T-helper 17 cell (primary cell): Measurements from ENCODE around the gene P4HB. TPM values are rescaled to one million over a fixed set of nuclear protein-coding genes. Genes with fewer than 3 reads are reported as not detected.

ENCODE experiments used
- ATAC-seq: fragments of 150-1000 bp; cut with Tn5 transposase; 2 replicates; pipeline ENCODE4 v1.10.0; 2021; ENCODE audit warnings: mild to moderate bottlenecking, moderate library complexity
- DNase-seq, 3 donors: peaks; one replicate each; pipeline versions ENCODE4 v3.0.0 to v3.0.0-alpha.2; 2020 to 2021
- H3K9me3 ChIP-seq: one replicate; pipeline ENCODE4 v1.7.0; 2013; ENCODE audit warnings: low read length, mild to moderate bottlenecking; ENCODE audit not compliant: control insufficient read depth, poor library complexity, severe bottlenecking
- H3K27ac Mint-ChIP-seq: one replicate; pipeline ENCODE4 v1.8.0; 2022; ENCODE audit warnings: mild to moderate bottlenecking, moderate library complexity, mixed read lengths
- H3K27me3 Mint-ChIP-seq: one replicate; pipeline ENCODE4 v1.8.0; 2022; ENCODE audit warnings: mixed read lengths
- H3K36me3 Mint-ChIP-seq: one replicate; pipeline ENCODE4 v1.8.0; 2022; ENCODE audit warnings: low read depth, mixed read lengths
- H3K4me1 Mint-ChIP-seq: one replicate; pipeline ENCODE4 v1.8.0; 2022; ENCODE audit warnings: mild to moderate bottlenecking, mixed read lengths
- H3K4me3 Mint-ChIP-seq: one replicate; pipeline ENCODE4 v1.8.0; 2022; ENCODE audit warnings: mild to moderate bottlenecking, moderate library complexity, mixed read lengths
- total RNA-seq, 4 donors: library from RNA in 2 of 4; stranded (reverse) in 2 of 4; gene quantifications; one replicate each; pipeline ENCODE4 v1.2.3 and lab custom pipeline; 2022 to 2026

P4HB gene
- total RNA-seq, 2 donors from 2014 or later = 281 to 320 TPM

GRCh38 chr17:81902023-81902652 lies 41.8 kb upstream of the P4HB start, which contains the start of gene NPB:
NPB (plus strand) TSS chr17:81902238; CDS start chr17:81902278, 40 bp downstream.
- no peak within 1 kb of the TSS for H3K27ac Mint-ChIP-seq
- no peaks in the 10 kb centered on the region for H3K9me3 ChIP-seq
- H3K36me3 Mint-ChIP-seq = peaks cover 3% of the 10 kb centered on the region
- peaks cover 4% of the 10 kb centered on the region for H3K4me1 Mint-ChIP-seq
- H3K27me3 Mint-ChIP-seq = peaks cover 19% of the 10 kb centered on the region
- DNase-seq (no peak), ATAC-seq (peak; percentile 64)
- H3K4me3 Mint-ChIP-seq = peak within 1 kb of the TSS; percentile 64

- no peak for DNase-seq
- no peak overlapping the region for H3K27ac Mint-ChIP-seq
- H3K4me1 Mint-ChIP-seq = peaks cover 4% of the 10 kb centered on the region
- H3K9me3 ChIP-seq = no peaks in the 10 kb centered on the region
- peaks cover 3% of the 10 kb centered on the region for H3K36me3 Mint-ChIP-seq
- H3K4me3 Mint-ChIP-seq = peak overlapping the region; percentile 64
- ATAC-seq = peak; percentile 15
- H3K27me3 Mint-ChIP-seq = peaks cover 19% of the 10 kb centered on the region
Measured at GRCh38 chr17:81901167-81902022, 41.1 kb upstream of the P4HB start.

- no peak overlapping the region for H3K4me3 Mint-ChIP-seq
- no peaks in the 10 kb centered on the region for H3K9me3 ChIP-seq
- peaks cover 4% of the 10 kb centered on the region for H3K4me1 Mint-ChIP-seq
- DNase-seq = no peak
- no peak overlapping the region for H3K27ac Mint-ChIP-seq
- peaks cover 3% of the 10 kb centered on the region for H3K36me3 Mint-ChIP-seq
- peaks cover 19% of the 10 kb centered on the region for H3K27me3 Mint-ChIP-seq
- ATAC-seq = no peak
Measured at GRCh38 chr17:81900181-81900820, 40.0 kb upstream of the P4HB start.

GRCh38 chr17:81899514-81900166 lies 39.3 kb upstream of the P4HB start:
- no peaks in the 10 kb centered on the region for H3K9me3 ChIP-seq
- peaks cover 3% of the 10 kb centered on the region for H3K36me3 Mint-ChIP-seq
- no peak for ATAC-seq

GRCh38 chr17:81898885-81899284 lies 38.5 kb upstream of the P4HB start:
- Mint-ChIP-seq H3K4me1 (peaks cover 4% of the 10 kb centered on the region), H3K27me3 (peaks cover 19% of the 10 kb centered on the region), H3K4me3 (no peak overlapping the region), H3K36me3 (peaks cover 2% of the 10 kb centered on the region), H3K27ac (no peak overlapping the region)
- DNase-seq = no peak
- no peaks in the 10 kb centered on the region for H3K9me3 ChIP-seq
- no peak for ATAC-seq

More at GRCh38 chr17:81899514-81900166, 39.3 kb upstream of the P4HB start:
- peaks cover 4% of the 10 kb centered on the region for H3K4me1 Mint-ChIP-seq
- DNase-seq = no peak
- no peak overlapping the region for H3K4me3 Mint-ChIP-seq
- H3K27me3 Mint-ChIP-seq = peaks cover 19% of the 10 kb centered on the region
- no peak overlapping the region for H3K27ac Mint-ChIP-seq

- no peaks in the 10 kb centered on the region for H3K9me3 ChIP-seq
- Mint-ChIP-seq H3K27ac (no peak overlapping the region), H3K4me3 (no peak overlapping the region), H3K4me1 (peaks cover 4% of the 10 kb centered on the region), H3K36me3 (peaks cover 2% of the 10 kb centered on the region), H3K27me3 (peaks cover 19% of the 10 kb centered on the region)
- no peak for DNase-seq
- no peak for ATAC-seq
Measured at GRCh38 chr17:81898029-81898866, 37.9 kb upstream of the P4HB start.

GRCh38 chr17:81895400-81895799 lies 35.1 kb upstream of the P4HB start:
- Mint-ChIP-seq H3K4me1 (peaks cover 9% of the 10 kb centered on the region), H3K27me3 (peaks cover 7% of the 10 kb centered on the region), H3K36me3 (peaks cover 4% of the 10 kb centered on the region), H3K27ac (no peak overlapping the region), H3K4me3 (no peak overlapping the region)
- DNase-seq = no peak
- H3K9me3 ChIP-seq = no peaks in the 10 kb centered on the region
- no peak for ATAC-seq

- Mint-ChIP-seq H3K27ac (peak overlapping the region; percentile 87), H3K27me3 (no peaks in the 10 kb centered on the region), H3K4me1 (peaks cover 15% of the 10 kb centered on the region), H3K36me3 (peaks cover 10% of the 10 kb centered on the region), H3K4me3 (peak overlapping the region; percentile 91)
- H3K9me3 ChIP-seq = no peaks in the 10 kb centered on the region
- no peak for DNase-seq
- ATAC-seq = no peak
Measured at GRCh38 chr17:81891303-81891552, 30.9 kb upstream of the P4HB start.

GRCh38 chr17:81890447-81891302 lies 30.3 kb upstream of the P4HB start:
- H3K4me3 Mint-ChIP-seq = peak overlapping the region; percentile 87

GRCh38 chr17:81889602-81890001 lies 29.3 kb upstream of the P4HB start:
- Mint-ChIP-seq H3K4me1 (peaks cover 22% of the 10 kb centered on the region), H3K27me3 (no peaks in the 10 kb centered on the region), H3K4me3 (peak overlapping the region; percentile 87), H3K27ac (no peak overlapping the region), H3K36me3 (peaks cover 12% of the 10 kb centered on the region)
- no peaks in the 10 kb centered on the region for H3K9me3 ChIP-seq
- ATAC-seq = no peak
- DNase-seq = no peak

More at GRCh38 chr17:81890447-81891302, 30.3 kb upstream of the P4HB start:
- H3K27me3 Mint-ChIP-seq = no peaks in the 10 kb centered on the region
- peak overlapping the region; percentile 87 for H3K27ac Mint-ChIP-seq
- ATAC-seq (no peak), DNase-seq (no peak)
- H3K36me3 Mint-ChIP-seq = peaks cover 10% of the 10 kb centered on the region
- no peaks in the 10 kb centered on the region for H3K9me3 ChIP-seq
- H3K4me1 Mint-ChIP-seq = peaks cover 19% of the 10 kb centered on the region

- H3K27me3 Mint-ChIP-seq = no peaks in the 10 kb centered on the region
- H3K27ac Mint-ChIP-seq = no peak overlapping the region
- H3K4me3 Mint-ChIP-seq = peak overlapping the region; percentile 67
- H3K36me3 Mint-ChIP-seq = peaks cover 12% of the 10 kb centered on the region
- H3K4me1 Mint-ChIP-seq = peaks cover 22% of the 10 kb centered on the region
- H3K9me3 ChIP-seq = no peaks in the 10 kb centered on the region
- ATAC-seq (no peak), DNase-seq (no peak)
Measured at GRCh38 chr17:81888988-81889595, 28.8 kb upstream of the P4HB start.
